ENCODE results near the gene MEF2C.
A peak's percentile ranks its signal among the peaks of the same experiment; 100 is the strongest.

Gene MEF2C

GRCh38 chr5:88792144-88792840, 90.7 kb downstream of the MEF2C start:
- no peak for DNase-seq
- peaks cover 4% of the 10 kb centered on the region for H3K27me3 Mint-ChIP-seq (ENCODE audit: low read depth, poor library complexity)
- peaks cover 7% of the 10 kb centered on the region for H3K4me1 Mint-ChIP-seq
- TF ChIP-seq, protein P1, sequence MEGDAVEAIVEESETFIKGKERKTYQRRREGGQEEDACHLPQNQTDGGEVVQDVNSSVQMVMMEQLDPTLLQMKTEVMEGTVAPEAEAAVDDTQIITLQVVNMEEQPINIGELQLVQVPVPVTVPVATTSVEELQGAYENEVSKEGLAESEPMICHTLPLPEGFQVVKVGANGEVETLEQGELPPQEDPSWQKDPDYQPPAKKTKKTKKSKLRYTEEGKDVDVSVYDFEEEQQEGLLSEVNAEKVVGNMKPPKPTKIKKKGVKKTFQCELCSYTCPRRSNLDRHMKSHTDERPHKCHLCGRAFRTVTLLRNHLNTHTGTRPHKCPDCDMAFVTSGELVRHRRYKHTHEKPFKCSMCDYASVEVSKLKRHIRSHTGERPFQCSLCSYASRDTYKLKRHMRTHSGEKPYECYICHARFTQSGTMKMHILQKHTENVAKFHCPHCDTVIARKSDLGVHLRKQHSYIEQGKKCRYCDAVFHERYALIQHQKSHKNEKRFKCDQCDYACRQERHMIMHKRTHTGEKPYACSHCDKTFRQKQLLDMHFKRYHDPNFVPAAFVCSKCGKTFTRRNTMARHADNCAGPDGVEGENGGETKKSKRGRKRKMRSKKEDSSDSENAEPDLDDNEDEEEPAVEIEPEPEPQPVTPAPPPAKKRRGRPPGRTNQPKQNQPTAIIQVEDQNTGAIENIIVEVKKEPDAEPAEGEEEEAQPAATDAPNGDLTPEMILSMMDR (IDR thresholded peaks at IDR 0.05): no peak
- peaks cover 8% of the 10 kb centered on the region for H3K36me3 Mint-ChIP-seq (ENCODE audit: low read depth)
- H3K9me3 Mint-ChIP-seq: peaks cover 19% of the 10 kb centered on the region
- H3K27ac Mint-ChIP-seq: no peak overlapping the region
- no peak overlapping the region for H3K4me3 Mint-ChIP-seq

DNA sequence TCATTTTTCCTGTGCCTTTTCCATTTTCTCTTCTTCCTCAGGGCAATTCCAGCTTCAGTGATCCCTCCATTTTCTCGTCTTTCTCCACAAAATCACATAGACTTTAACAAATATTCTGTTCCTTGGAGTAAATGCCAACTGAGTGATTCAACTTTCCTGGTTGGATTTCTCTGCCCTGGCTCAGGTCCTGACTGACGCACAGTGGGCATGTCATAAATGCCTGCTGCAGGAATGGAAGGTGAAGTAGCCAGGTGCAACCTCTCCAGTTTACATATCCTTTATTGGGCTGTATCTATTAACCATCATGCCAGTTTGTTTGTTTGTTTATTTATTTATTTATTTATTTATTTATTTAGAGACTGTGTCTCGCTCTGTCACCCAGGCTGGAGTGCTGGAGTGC, 95.1 kb downstream of the MEF2C start:
- H3K4me3 Mint-ChIP-seq: no peak overlapping the region
- H3K27me3 Mint-ChIP-seq (ENCODE audit: low read depth, poor library complexity): no peaks in the 10 kb centered on the region
- no peaks in the 10 kb centered on the region for H3K36me3 Mint-ChIP-seq (ENCODE audit: low read depth)
- no peaks in the 10 kb centered on the region for H3K9me3 Mint-ChIP-seq
- TF ChIP-seq, protein P1 (IDR thresholded peaks at IDR 0.05): no peak
- no peak for DNase-seq
- peak overlapping the region; percentile 71 for H3K27ac Mint-ChIP-seq
- H3K4me1 Mint-ChIP-seq: peaks cover 32% of the 10 kb centered on the region

DNA sequence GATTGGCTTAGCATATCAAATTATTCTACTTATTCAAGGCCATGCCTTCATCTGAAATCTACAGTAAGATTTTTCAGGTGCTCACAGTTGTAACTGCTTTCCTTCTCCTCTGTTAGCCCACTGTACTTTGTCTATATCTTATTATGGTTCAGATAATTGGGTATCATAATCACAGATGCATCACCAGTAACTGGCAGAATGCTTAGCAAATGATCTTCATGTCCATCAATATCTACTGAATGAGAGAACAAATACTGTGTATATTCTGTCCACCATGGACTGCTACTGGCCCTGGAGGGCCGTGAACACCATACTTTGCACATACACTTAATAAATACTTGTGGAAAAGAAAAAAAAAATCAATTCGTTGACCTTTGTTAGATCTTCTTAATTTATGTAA, 96.2 kb downstream of the MEF2C start:
- Mint-ChIP-seq H3K27me3 (ENCODE audit: low read depth, poor library complexity) (no peaks in the 10 kb centered on the region), H3K27ac (no peak overlapping the region), H3K9me3 (no peaks in the 10 kb centered on the region), H3K4me3 (no peak overlapping the region), H3K36me3 (ENCODE audit: low read depth) (no peaks in the 10 kb centered on the region), H3K4me1 (peaks cover 32% of the 10 kb centered on the region)
- TF ChIP-seq, protein P1 (IDR thresholded peaks at IDR 0.05): no peak
- no peak for DNase-seq

DNA sequence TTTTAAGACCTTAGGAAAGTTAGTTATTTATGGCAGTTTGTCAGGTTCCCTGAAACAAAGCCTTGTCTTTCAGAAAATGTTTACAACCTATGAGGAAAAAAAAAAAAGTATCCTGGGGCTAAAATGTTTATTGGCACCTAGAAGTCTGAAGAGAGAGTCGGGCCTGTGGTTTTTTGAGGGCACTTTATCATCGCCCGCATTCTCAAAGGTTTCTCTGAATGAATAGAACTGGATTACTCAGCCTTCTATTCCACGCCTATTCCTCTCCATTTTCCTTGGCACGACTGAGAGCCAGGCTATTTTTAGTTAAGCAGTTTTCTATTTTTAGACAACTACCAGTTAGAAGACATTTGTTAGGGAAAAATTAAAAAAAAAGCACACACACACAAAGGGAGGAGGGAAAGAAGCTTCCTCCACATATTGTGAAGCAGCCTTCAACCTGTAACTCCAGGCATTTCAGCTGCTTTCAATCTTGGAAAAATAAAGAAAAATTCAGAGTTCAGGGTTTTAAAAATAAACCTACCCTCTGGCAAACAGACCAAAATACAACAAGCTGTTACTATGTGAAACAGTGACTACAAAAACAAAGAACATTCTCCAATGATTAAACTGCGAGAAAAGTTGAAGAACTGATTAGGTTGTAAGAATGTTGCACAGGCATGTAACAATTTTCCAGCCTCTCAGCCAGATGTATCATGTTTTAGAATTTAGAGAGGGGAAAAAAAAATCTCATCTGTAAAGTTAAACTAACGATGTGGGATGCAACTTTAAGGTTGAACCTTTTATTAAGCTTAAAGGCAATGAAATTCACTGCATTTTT, 97.0 kb downstream of the MEF2C start:
- H3K4me3 Mint-ChIP-seq: no peak overlapping the region
- no peaks in the 10 kb centered on the region for H3K36me3 Mint-ChIP-seq (ENCODE audit: low read depth)
- no peak for DNase-seq
- no peaks in the 10 kb centered on the region for H3K27me3 Mint-ChIP-seq (ENCODE audit: low read depth, poor library complexity)
- peak overlapping the region; percentile 90 for H3K27ac Mint-ChIP-seq
- TF ChIP-seq, protein P1 (IDR thresholded peaks at IDR 0.05): no peak
- H3K4me1 Mint-ChIP-seq: peaks cover 32% of the 10 kb centered on the region
- no peaks in the 10 kb centered on the region for H3K9me3 Mint-ChIP-seq

DNA sequence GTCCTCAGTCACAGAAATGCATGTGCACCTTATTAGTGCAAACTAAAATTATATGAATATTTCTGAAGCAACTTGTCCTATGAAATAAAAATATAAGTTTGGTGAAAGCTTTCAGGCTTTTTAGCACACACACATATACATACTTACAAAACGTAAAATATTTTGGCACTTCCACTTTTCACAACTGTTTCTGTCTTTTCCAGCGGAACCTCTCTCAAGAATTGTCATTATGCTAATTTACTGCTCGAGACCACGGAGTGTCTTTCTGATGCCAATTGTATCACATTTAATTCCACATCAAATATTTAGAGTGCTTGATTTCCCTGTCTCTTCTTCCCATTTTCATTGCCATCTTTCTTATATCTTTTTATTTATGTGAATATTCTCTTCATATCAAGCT, 100.4 kb downstream of the MEF2C start:
- no peaks in the 10 kb centered on the region for H3K27me3 Mint-ChIP-seq (ENCODE audit: low read depth, poor library complexity)
- no peaks in the 10 kb centered on the region for H3K36me3 Mint-ChIP-seq (ENCODE audit: low read depth)
- TF ChIP-seq, protein P1 (IDR thresholded peaks at IDR 0.05): no peak
- no peak overlapping the region for H3K4me3 Mint-ChIP-seq
- DNase-seq: no peak
- H3K9me3 Mint-ChIP-seq: no peaks in the 10 kb centered on the region
- peaks cover 28% of the 10 kb centered on the region for H3K4me1 Mint-ChIP-seq
- no peak overlapping the region for H3K27ac Mint-ChIP-seq
